Right cardiac atrium (tissue), 5 donors: ENCODE data around the gene GSTT2B. TPM values are rescaled to one million over a fixed set of nuclear protein-coding genes. Genes with fewer than 3 reads are reported as not detected.
"Not testable (repeated sequence)": the region's sequence is repeated elsewhere in the genome, so short reads cannot be mapped to it uniquely, and the experiment has no call there.

Experiments
- ATAC-seq, 2 donors: fragments of 200-7000 bp; cut with Tn5 transposase; one replicate each; pipeline versions ENCODE4 v1.8.0 to v1.9.1; 2020; ENCODE audit warnings: moderate library complexity in 2 of 2, mild to moderate bottlenecking in 1 of 2
- DNase-seq, 3 donors: peaks; one replicate each; pipeline ENCODE4 v3.0.0-alpha.2; 2020
- H3K27ac ChIP-seq: one replicate; pipeline ENCODE4 v1.5.1; 2013; ENCODE audit warnings: mild to moderate bottlenecking, low read length, control low read depth, moderate library complexity
- H3K27me3 ChIP-seq: one replicate; pipeline ENCODE4 v1.6.1; 2013; ENCODE audit not compliant: control insufficient read depth, insufficient read depth
- H3K4me1 ChIP-seq: one replicate; pipeline ENCODE4 v1.6.1; 2013; ENCODE audit warnings: low read length; ENCODE audit not compliant: control insufficient read depth, insufficient read depth
- H3K4me3 ChIP-seq: one replicate; pipeline ENCODE4 v1.5.1; 2013; ENCODE audit warnings: low read length, control low read depth
- H3K9me3 ChIP-seq: one replicate; pipeline ENCODE4 v1.6.1; 2013; ENCODE audit warnings: low read length; ENCODE audit not compliant: control insufficient read depth
- WGBS: extraction: QIAGEN DNeasy Blood & Tissue Kit; methylation state at CpG from one replicate; pipeline ENCODE4 v1.1.7; 2013; 5-methylcytosine and 5-hydroxymethylcytosine counted together
- intact Hi-C, 4 donors: fragments of 100-400 bp; cut with DNase I; formaldehyde crosslinking; loops; one replicate each; pipeline versions ENCODE4 v1.11.0 to v1.14.0; 2022 to 2023
- polyA plus RNA-seq: library from polyadenylated mRNA; stranded (reverse); fragments of 200-250 nt; gene quantifications from one replicate; pipeline ENCODE4 v1.2.3, GENCODE V29; 2013
- total RNA-seq, 4 donors: library from RNA; stranded (reverse); fragmentation: NEBNext Ultra II Directional; extraction: Animal tissue kit (Norgen Biotek cat#: 25700); gene quantifications; one replicate each; pipeline ENCODE4 v1.2.1, GENCODE V29; 2021
- donor health status: healthy with polysubstance abuse.
- donor health status: DM: no; HTN: yes; CAD: no.
- donor health status: DM: no; HTN: no; CAD: no.
- donor health status: DM: no; HTN: yes; CAD: no; lungs with severe emphysema.
- donor health status: DM: yes; HTN: yes; CAD: no.

Gene GSTT2B
- total and polyA plus RNA-seq, 5 donors = 2.9 to 11.1 (median 8.5) TPM

DNA sequence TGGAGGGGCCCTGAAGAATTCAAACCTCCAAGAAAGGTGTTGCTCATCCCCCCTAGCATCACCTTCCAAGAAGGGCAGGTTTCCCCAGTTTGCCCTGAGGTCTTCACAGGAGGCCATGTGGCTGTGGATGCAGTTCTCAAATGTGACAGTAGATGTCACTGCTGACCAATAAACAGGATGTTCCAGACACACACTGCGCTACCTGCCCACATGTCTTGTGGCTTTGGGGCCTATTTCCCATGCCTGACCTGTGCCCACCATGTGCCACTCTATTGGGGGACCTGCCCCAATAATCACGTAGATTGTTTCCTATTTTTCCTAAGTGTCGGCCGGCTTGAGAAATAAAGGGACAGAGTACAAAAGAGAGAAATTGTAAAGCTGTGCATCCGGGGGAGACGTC, 23.4 kb upstream of the GSTT2B start:
- intact Hi-C loops = no loop called here
- Histone ChIP-seq H3K27ac (no peak overlapping the region), H3K4me3 (no peak overlapping the region), H3K27me3 (no peaks in the 10 kb centered on the region), H3K4me1 (no peaks in the 10 kb centered on the region), H3K9me3 (no peaks in the 10 kb centered on the region)
- WGBS = 37% methylated on average over 6 of the region's 6 CpGs
- DNase-seq = no peak
- peak in 1 of 2 donors; percentile 21 for ATAC-seq

DNA sequence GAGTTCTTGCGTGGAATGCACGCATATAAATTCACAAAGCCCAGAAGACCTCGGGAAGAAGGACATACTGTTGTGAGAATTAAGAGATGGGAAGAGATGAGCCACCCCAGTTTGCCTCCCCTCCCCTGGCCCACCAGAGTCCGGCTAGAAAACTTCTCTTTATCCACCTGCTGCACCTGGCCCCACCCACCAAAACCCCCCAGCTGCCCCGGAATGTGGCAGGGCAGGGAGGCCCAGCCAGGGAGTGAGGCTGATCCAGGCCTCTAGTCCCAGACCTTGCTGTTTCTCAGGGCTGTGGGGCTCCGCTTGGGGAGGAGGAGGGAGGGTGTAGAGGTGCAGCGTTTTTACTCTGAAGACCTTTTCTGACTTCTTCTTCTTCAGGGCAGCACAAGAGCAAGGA, 19.6 kb upstream of the GSTT2B start:
- H3K27ac ChIP-seq, H3K4me1 ChIP-seq, intact Hi-C loops, H3K4me3 ChIP-seq, ATAC-seq, DNase-seq, H3K27me3 ChIP-seq, H3K9me3 ChIP-seq: not testable (repeated sequence)
- WGBS = 35% methylated on average over 5 of the region's 7 CpGs

DNA sequence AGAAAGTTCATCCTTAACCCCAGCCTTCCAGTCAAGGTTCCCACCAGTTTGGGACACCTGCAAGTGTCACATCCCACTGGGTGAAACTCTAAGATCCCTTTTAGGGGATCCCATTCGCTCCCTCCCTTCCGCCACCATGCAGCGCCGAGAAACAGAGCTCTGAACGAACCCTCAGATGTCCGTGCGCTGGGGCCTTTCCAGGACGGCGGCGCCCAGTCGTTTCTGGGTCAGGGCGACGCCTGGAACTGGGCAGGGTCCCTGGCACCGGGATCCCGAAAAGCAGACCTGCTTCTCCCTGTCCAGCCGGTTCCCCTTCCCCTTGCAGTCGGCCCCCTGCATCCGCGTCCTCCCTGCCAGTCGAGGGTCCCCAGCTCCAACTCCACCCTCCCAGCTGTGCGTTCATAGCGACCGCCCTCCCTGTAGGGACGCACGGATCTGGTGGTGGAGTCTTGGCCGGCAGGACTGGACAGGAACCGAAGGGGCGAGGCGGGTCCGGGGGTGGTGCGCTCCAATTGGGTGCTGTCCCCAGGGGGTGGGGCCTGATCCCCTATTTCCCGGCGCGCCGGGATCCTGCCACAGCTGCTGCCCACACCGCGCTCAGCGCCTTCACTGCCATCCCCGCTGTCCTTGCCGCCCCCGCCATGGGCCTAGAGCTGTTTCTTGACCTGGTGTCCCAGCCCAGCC, 18.7 kb upstream of the GSTT2B start, which contains the start of gene GSTT2:
Gene GSTT2 (plus strand): TSS at position 578 of the 684 bp plus-strand sequence.
- H3K27ac ChIP-seq, H3K4me3 ChIP-seq, intact Hi-C loops: not testable (repeated sequence)

DNA sequence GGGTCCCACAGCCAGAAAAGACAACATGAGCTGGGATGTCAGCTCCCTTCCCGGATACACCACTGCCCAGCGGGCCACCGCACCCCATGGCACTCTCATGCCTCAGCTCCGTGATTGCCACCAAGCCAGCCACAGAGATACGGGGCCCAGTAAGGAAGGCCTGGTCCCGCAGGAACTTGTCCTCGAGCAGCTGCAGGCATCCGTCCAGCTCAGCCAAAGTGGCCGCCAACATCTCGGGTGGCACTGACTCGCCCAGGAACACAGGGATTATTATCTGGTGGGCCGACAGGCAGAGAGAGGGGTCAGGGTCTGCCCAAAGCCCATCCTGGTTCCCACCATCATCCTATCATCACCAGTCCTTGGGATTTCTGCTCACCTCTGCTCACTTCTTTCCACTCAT, 16.3 kb upstream of the GSTT2B start:
- 70% methylated on average over 7 of the region's 12 CpGs for WGBS
- H3K4me3 ChIP-seq, intact Hi-C loops, DNase-seq, H3K27ac ChIP-seq, ATAC-seq, H3K27me3 ChIP-seq, H3K9me3 ChIP-seq, H3K4me1 ChIP-seq: not testable (repeated sequence)

More for the DNA sequence above, 18.7 kb upstream of the GSTT2B start, which contains the start of gene GSTT2:
- not testable (repeated sequence) for DNase-seq, H3K27me3 ChIP-seq, H3K4me1 ChIP-seq, H3K9me3 ChIP-seq
- peak; percentile 92 to 94 for ATAC-seq
- whole genome bisulfite sequencing = no CpG with 5 or more reads among the region's 41 CpGs

DNA sequence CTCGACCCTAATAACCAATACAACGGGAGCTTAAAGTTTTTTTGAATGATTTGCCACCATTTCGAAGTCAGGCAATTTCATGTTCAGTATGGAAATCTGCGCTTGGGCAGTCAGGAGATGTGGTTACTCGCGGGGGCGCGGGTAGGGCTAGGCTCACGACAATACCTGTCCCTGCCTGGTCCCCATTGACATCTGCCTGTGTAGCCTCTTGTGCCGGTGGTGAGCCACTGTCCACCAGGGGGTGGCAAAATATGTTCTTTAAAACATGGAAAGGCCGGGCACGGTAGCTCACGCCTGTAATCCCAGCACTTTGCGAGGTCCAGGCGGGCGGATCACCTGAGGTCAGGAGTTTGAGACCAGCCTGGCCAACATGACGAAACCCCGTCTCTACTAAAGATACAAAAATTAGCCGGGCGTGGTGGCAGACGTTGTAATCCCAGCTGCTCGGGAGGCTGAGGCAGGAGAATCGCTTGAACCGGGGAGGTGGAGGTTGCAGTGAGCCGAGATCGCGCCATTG, 13.9 kb upstream of the GSTT2B start:
- H3K27me3 ChIP-seq, H3K27ac ChIP-seq, H3K4me3 ChIP-seq, H3K9me3 ChIP-seq, H3K4me1 ChIP-seq: not testable (repeated sequence)
- DNase-seq = peak in 1 of 3 donors; percentile 58
- intact Hi-C loops = loop anchor here in 1 of 4 donors (5.0 kb wide), 1 partner anchor 43 kb away; no protein-coding TSS in a partner anchor
- peak; percentile 17 to 27 for ATAC-seq
- WGBS = 19% methylated on average over 7 of the region's 27 CpGs

DNA sequence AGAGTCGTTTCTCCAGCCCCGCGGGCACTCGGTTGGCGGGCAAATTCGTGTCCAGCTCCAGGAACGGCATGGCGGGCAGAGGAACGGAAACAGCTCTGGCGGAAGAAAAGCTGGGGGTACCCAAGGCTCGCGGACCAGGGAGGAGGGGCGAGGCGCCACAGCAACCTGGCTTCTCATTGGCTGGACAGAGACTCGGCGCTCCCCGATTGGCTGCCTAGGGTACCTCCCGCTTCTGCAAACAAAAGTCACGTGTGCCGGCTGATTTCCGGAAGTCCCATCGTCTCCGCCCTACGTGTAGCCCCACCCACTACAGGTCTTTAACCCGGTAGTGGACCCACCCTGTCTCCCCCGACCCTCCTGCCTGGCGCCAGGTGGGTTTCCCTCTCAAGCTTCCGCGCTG, 13.3 kb upstream of the GSTT2B start, which contains the start of gene DDT:
Gene DDT (minus strand): TSS at position 97 of the 400 bp plus-strand sequence. CDS start 27 bp downstream, at position 70.
- H3K27ac ChIP-seq, H3K9me3 ChIP-seq, H3K4me1 ChIP-seq, DNase-seq, H3K4me3 ChIP-seq, H3K27me3 ChIP-seq: not testable (repeated sequence)
- peak; percentile 95 to 96 for ATAC-seq
- intact Hi-C loops = loop anchor here in 1 of 4 donors (5.0 kb wide), 1 partner anchor 42 kb away; no protein-coding TSS in a partner anchor
- WGBS = no CpG with 5 or more reads among the region's 29 CpGs

DNA sequence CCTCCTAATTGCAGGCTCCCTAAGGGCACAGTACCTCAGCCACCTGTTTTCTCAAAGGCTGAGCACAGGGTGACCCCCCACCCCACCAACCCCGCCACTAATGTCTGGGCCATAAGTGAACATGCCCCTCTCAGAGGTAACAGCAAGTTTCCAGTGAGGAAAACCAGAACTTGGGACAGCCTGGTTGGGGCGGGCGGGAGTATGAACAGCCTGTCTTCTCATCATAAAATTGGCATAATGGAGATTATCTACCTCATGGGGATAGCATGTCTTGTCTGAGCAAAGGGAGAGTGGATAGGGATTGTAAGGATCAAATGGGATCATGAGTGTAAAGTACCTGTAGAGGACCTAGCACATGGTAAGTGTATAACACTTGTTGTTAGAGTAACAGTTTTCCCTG, 10.9 kb upstream of the GSTT2B start:
- not testable (repeated sequence) for H3K4me1 ChIP-seq, H3K4me3 ChIP-seq, ATAC-seq, DNase-seq, H3K27me3 ChIP-seq, H3K27ac ChIP-seq, H3K9me3 ChIP-seq
- intact Hi-C loops = loop anchor here in 1 of 4 donors (5.0 kb wide), 1 partner anchor 40 kb away; no protein-coding TSS in a partner anchor
- 94% methylated on average over 3 of the region's 3 CpGs for WGBS

DNA sequence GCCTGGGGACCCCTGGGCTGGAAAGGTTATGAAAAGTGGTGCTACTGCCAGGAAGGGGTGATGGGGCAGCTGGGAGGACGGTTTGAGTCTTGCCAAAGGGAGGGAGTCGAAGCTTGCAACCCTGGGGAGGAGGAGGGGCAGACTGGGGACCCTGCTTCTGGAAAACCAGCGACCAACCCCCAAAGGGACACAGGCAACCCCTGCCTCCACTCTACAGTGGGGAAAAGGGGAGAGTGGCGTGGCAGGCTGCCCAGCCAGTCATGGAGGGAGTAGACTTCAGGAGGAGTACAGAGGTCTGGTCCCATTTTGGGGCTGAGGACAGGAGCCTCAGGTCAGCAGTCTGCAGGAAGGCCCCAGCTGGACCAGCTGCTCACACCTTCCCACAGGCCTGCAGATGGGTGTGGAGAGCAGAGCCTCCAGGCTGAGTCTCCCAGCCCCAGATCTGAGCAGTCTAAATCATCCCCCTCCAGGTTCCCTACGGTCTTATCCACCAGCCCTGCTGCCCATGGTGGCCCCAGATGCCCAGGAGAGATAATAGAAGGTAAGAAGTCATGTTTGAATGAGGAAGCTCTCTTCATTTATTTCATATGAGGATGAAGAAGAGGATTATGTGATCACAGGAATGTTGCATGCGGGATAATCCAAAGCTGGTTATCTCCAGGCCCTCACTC, 10.0 kb upstream of the GSTT2B start:
- DNase-seq = peak in 1 of 3 donors; percentile 45
- Histone ChIP-seq H3K4me3 (no peak overlapping the region), H3K27ac (no peak overlapping the region), H3K9me3 (no peaks in the 10 kb centered on the region), H3K27me3 (no peaks in the 10 kb centered on the region), H3K4me1 (peaks cover 2% of the 10 kb centered on the region)
- no peak for ATAC-seq
- WGBS = 57% methylated on average over 6 of the region's 6 CpGs
- intact Hi-C loops = loop anchor here in 1 of 4 donors (5.0 kb wide), 1 partner anchor 39 kb away; no protein-coding TSS in a partner anchor

DNA sequence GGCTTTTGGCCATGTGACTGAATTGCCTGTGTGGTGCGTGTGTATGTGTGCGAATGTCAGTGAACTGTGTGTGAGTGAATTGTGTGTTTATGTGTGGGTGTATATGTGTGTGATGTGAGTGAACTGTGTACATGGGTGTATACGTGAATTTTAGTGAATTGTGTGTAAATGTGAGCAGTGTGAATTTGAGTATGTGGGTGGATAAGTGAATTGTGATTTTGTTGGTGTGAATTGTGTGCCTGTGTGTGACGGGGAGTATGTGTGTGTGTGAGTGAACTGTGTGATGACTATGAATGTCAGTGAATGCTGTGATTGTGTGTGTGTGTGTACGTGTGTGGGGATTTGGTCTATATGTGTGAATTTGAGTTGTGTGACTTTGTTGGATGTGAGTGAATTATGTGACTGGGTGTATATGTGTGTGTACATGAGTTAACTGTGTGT, 9.2 kb upstream of the GSTT2B start:
- no peak overlapping the region for H3K4me3 ChIP-seq
- 65% methylated on average over 5 of the region's 5 CpGs for WGBS
- peaks cover 2% of the 10 kb centered on the region for H3K4me1 ChIP-seq
- ATAC-seq (no peak), DNase-seq (no peak)
- H3K27me3 ChIP-seq = no peaks in the 10 kb centered on the region
- no peak overlapping the region for H3K27ac ChIP-seq
- H3K9me3 ChIP-seq = no peaks in the 10 kb centered on the region
- intact Hi-C loops = loop anchor here in 1 of 4 donors (5.0 kb wide), 1 partner anchor 38 kb away; no protein-coding TSS in a partner anchor

DNA sequence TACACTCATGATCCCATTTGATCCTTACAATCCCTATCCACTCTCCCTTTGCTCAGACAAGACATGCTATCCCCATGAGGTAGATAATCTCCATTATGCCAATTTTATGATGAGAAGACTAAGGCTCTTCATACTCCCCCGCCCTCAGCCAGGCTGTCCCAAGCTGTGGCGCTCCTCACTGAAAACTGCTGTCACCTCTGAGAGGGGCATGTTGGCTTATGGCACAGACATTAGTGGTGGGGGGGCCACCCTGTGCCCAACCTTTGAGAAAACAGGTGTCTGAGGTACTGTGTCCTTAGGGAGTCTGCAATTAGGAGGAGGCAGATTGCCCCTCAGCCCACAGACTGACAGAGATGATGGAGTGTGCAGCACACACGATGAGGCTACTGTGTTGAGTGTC, 8.1 kb upstream of the GSTT2B start:
- H3K4me3 ChIP-seq = no peak overlapping the region
- no peak overlapping the region for H3K27ac ChIP-seq
- no peaks in the 10 kb centered on the region for H3K27me3 ChIP-seq
- peaks cover 2% of the 10 kb centered on the region for H3K4me1 ChIP-seq
- DNase-seq = no peak
- ATAC-seq = no peak
- intact Hi-C loops = no loop called here
- WGBS = 93% methylated on average over 3 of the region's 3 CpGs
- H3K9me3 ChIP-seq = no peaks in the 10 kb centered on the region

DNA sequence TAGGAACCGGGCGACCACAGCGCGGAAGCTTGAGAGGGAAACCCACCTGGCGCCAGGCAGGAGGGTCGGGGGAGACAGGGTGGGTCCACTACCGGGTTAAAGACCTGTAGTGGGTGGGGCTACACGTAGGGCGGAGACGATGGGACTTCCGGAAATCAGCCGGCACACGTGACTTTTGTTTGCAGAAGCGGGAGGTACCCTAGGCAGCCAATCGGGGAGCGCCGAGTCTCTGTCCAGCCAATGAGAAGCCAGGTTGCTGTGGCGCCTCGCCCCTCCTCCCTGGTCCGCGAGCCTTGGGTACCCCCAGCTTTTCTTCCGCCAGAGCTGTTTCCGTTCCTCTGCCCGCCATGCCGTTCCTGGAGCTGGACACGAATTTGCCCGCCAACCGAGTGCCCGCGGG, 5.6 kb upstream of the GSTT2B start, which contains the start of gene DDTL:
Gene DDTL (plus strand): TSS at position 321 of the 400 bp plus-strand sequence. CDS start 27 bp downstream, at position 348.
- H3K27ac ChIP-seq, DNase-seq, H3K4me3 ChIP-seq, intact Hi-C loops, H3K4me1 ChIP-seq, H3K9me3 ChIP-seq, H3K27me3 ChIP-seq: not testable (repeated sequence)
- peak; percentile 95 to 96 for ATAC-seq
- WGBS = no CpG with 5 or more reads among the region's 30 CpGs
